ENCODE results near the gene NOXA1.

DNA sequence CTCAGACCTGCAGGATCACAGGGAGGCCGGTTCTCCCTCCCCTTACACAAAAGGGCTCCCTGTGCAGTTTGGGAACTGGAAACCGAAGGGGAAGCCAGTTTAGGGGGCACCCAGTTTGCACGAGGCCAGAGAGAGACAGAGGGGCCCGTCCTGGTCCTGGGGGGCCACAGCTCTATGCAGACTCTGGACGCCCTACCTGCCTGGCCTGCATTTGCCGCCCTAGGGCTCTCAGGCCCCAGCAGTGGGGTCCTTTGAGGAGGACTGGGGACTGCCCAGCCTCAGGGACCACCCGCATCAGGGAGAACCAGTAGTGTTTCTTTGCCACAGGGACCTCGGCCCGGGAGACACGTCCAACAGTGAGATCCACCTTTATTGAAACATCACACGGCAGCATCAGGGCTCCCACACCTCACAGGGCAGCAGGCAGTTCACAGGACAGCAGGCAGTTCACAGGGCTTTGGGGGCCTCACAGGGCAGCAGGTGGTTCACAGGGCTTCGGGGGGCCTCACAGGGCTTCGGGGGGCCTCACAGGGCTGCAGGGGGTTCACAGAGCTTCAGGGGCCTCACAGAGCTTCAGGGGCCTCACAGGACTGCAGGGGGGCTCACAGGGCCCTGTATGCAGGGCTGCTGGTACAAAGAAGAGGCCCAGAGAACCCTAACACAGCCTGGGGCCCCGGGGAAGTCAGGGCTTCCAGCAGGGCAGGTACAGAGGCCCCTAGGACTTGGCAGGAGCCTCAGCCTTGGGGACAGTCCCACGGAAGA, 36.6 kb downstream of the NOXA1 start:
- TF ChIP-seq, protein P1, sequence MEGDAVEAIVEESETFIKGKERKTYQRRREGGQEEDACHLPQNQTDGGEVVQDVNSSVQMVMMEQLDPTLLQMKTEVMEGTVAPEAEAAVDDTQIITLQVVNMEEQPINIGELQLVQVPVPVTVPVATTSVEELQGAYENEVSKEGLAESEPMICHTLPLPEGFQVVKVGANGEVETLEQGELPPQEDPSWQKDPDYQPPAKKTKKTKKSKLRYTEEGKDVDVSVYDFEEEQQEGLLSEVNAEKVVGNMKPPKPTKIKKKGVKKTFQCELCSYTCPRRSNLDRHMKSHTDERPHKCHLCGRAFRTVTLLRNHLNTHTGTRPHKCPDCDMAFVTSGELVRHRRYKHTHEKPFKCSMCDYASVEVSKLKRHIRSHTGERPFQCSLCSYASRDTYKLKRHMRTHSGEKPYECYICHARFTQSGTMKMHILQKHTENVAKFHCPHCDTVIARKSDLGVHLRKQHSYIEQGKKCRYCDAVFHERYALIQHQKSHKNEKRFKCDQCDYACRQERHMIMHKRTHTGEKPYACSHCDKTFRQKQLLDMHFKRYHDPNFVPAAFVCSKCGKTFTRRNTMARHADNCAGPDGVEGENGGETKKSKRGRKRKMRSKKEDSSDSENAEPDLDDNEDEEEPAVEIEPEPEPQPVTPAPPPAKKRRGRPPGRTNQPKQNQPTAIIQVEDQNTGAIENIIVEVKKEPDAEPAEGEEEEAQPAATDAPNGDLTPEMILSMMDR (IDR thresholded peaks at IDR 0.05): no peak
- no peak for TF ChIP-seq POLR2A (IDR thresholded peaks at IDR 0.05)

Data from testis (tissue), 2 donors.